Activated CD4-positive, CD25-positive, alpha-beta regulatory T cell (primary cell): Measurements from ENCODE around the gene ESPNL.

Source experiments
- DNase-seq, 4 experiments: peaks; one replicate each; lab custom pipeline; 2025; lab: John Stamatoyannopoulos, UW

ESPNL gene

DNA sequence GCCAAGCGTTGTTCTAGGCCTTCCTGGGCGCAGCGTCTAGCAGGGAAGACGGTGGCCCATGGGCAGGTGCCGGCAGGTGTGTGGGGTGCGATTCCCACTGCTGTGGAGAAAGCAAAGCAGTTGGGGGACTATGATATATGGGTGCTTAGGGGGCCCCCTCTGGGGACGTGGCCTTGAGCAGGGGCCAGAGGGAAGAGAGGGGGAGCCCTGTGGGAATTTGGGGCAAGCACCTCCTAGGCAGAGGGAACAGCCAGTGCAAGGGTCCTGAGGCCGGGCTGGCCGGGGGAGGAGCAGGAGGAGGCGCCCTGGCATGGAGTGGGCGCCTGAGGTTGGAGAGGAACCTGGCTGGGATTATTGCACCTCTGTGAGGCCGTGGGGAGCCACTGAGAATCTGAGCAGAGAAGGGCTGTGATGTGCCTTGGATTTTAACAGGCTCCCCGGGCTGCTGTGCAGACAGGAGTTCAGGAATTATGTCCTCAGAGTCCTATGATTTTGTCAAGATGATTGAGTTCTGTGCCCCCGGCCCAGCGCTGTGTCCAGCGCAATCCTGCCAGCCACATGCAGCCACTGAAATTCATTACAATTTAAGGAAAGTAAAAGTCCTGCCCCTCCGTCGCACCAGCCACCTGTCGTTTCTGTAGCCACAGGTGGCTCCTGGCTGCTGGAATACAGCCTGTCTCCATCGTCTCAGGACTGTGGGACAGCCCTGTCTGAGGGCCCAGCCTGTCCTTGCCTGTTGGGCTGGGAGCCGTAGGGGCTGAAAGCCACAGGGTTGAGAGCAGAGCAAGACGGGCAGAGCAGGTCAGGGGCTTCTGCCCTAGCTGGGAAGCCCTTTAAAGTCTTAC is 29.2 kb downstream of the ESPNL start:
- DNase-seq, result no peak

DNA sequence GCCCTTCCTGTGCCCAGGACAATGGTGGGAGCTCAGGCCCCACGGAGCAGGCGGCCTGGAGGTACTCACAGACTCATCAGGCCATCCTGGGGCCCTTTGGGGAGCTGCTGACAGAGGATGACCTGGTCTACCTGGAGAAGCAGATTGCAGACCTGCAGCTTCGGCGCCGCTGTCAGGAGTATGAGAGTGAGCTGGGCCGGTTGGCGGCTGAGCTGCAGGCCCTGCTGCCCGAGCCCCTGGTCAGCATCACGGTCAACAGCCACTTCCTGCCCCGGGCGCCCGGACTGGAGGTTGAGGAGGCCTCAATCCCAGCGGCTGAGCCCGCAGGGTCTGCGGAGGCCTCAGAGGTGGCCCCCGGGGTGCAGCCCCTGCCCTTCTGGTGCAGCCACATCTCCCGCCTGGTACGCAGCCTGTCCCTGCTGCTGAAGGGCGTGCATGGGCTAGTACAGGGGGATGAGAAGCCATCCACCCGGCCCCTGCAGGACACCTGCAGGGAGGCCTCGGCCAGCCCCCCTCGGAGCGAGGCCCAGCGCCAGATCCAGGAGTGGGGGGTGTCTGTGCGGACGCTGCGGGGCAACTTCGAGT is 30.1 kb downstream of the ESPNL start:
- no peak for DNase-seq

- no peak for DNase-seq
Observed at GRCh38 chr2:238130696-238131628, 30.8 kb downstream of the ESPNL start.

- DNase-seq, result no peak
Observed at GRCh38 chr2:238131761-238132462, 31.8 kb downstream of the ESPNL start.

GRCh38 chr2:238132463-238133450 is 32.6 kb downstream of the ESPNL start:
- DNase-seq, result no peak

DNA sequence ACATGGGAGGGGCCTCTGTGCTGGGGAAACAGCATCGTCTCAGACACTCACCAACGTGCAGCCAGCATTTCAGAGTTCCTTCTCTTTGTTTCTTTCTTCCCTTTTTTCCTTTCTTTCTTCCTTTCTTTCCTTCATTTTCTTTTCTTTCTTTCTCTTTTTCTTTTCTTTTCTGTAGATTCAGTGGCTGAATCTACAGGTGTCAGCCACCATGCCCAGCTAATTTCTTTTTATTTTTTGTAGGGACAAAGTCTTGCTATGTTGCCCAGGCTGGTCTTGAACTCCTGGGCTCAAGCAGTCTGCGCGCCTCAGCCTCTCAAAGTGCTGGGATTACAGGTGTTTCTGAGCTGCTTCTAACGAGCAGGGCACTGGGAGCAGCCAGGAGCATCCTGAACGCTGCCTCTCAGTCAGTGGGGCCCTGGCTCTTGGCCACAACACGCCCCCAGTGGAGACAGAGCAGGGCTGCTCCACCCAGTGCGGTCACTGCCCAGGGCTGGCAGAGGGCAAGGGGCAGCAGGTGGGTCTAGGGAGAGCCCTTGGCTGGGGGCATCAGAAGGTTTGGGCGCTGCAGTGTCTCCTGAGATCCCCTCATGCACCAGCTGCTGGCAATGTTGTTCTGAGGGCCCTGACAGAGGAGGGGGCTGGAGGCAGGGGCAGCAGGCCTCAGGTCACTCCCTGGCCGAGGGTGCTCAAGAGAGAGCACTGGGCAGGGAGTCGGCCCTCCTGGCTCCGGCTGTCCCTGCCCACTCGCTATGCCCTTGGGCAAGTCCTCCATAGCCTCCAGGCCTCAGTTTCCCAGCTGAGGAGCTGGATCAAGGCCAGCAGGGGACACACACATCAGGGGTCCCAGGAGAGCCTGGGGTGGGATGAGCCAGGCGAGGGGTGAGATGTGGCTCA is 33.6 kb downstream of the ESPNL start:
- no peak for DNase-seq

DNA sequence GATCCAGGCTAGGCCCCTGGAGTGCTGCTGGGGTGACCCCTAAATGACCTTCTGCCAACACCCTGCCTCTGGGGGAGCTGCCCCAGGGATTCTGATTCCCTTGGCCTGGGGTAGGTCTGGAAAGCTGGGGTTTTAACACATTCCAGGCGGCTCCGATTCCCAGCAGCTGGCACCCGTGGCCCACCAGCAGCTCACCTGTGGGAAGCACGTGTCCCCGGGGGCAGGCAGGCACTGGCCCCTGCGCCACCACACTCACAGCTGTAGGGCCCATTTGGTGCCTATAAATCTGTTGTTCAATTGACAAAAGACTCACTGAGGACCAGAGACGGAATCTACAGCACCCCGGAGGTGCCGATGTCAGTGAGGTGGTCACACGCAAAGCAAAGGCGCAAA is 34.2 kb downstream of the ESPNL start:
- DNase-seq, result no peak

- no peak for DNase-seq
Observed at GRCh38 chr2:238135601-238136150, 35.5 kb downstream of the ESPNL start.

DNA sequence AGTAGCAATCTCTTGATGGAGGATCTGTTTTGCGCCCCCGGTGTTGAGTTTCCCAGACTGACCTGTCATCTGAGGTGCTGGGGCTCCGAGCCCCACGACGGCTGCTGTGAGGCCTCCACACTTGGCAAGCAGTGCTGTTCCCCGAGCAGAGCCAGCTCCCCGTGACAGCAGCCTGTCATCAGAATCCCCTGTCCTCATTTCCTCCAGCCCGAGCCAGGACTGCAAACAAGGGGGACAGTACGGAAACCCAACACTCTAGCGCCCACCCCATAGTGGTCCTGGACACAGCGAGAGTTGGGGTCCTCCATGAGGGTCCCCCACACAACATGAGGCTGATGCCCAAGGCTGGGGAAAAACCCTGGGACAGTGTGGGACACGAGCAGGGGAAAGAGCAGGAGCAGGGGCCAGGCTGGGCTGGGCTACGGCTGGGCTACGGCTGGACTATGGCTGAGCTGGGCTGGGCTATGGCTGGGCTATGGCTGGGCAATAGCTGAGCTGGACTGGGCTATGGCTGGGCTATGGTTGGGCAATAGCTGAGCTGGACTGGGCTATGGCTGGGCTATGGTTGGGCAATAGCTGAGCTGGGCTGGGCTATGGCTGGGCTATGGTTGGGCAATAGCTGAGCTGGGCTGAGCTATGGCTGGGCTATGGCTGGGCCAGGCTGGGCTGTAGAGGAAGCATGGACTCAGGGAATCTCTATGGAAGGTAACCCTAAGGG is 36.8 kb downstream of the ESPNL start:
- no peak for DNase-seq

- no peak for DNase-seq
Observed at GRCh38 chr2:238137885-238138284, 37.7 kb downstream of the ESPNL start.

- DNase-seq, result no peak
Observed at GRCh38 chr2:238138331-238139195, 38.4 kb downstream of the ESPNL start, which contains the start of gene KLHL30. Gene KLHL30, plus strand, starts transcription at chr2:238138668. Its CDS starts 2,087 bp downstream, at chr2:238140755.

DNA sequence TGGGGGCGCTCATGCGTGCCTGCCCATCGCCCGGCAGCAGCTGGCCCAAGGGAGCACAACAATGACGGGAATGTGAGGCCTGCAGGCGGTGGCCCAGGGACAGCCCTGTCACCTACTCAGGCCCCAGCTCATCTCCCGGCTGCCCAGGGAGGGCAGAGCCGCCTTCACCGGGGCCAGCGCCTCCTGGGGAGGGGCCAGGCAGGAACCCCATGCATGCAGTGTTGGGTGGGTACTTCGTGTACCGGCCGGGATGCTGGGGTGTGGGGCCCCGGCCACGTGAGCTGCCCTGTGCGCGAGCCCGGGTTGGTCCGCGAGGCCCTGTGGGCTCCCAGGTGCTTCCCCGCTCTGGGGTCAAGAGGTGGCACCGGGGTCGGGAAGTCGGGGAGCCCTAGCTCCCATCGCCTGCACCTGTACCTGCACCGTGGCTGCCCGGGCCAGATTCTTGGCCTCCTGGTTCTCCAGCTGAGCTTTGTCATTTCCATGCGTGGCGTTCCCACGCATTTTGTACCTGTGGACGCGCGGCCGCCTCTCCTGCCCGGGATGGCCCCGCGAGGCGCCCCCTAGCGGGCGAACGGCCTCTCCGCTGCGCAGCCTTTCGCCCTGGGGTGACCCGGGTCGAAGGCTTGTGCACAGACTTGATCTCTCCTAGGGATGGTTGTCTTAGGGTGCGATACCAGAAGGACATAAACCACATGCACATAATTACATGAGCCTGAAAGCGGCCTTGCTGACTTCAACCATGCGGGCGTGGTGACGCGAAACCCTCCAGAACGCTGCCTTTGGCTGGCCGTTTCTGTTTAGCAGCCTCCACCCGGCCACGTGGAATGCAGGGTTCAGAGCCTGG is 39.3 kb downstream of the ESPNL start:
- no peak for DNase-seq

DNA sequence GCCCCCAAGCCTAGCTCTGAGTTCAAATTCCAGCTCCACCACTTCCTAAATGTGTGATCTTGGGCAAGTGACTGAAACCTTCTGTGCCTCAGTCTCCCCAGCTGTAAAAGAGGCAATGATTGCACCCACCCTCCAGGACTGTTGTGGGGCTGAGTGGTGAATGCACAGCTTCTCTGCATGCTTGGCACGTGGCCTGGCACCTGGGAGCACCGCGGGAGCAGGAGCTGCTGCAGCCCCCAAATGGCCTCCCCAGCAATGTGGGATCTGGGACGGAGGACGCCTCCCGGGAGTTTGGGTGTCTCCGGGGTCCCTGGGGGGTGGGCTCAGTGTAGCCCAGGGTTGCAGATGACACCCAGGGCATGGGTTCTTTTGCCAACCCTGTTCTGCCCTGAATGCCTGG is 39.9 kb downstream of the ESPNL start:
- no peak for DNase-seq

DNA sequence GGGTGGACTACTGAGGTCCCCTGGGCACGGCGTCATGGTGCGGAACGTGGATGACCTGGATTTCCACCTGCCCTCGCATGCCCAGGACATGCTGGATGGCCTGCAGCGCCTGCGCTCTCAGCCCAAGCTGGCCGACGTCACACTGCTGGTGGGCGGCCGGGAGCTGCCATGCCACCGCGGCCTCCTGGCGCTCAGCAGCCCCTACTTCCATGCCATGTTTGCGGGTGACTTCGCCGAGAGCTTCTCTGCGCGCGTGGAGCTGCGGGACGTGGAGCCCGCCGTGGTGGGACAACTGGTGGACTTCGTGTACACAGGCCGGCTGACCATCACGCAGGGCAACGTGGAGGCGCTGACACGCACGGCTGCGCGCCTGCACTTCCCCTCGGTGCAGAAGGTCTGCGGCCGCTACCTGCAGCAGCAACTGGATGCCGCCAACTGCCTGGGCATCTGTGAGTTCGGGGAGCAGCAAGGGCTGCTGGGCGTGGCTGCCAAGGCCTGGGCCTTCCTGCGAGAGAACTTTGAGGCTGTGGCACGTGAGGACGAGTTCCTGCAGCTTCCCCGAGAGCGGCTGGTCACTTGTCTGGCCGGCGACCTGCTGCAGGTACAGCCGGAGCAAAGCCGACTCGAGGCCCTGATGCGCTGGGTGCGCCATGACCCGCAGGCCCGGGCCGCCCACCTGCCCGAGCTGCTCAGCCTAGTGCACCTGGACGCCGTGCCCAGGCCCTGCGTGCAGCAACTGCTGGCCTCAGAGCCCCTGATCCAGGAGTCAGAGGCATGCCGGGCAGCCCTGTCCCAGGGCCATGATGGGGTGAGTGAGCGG is 40.8 kb downstream of the ESPNL start:
- no peak for DNase-seq

GRCh38 chr2:238141541-238142318 is 41.6 kb downstream of the ESPNL start:
- DNase-seq, result no peak
